Thyroid gland (tissue), 4 donors: ENCODE results near the gene SLC29A4. TPM values are rescaled to one million over a fixed set of nuclear protein-coding genes. Genes with fewer than 3 reads are reported as not detected.

Experiments
- DNase-seq, 2 donors: peaks; one replicate each; pipeline ENCODE4 v3.0.0-alpha.2; 2019
- H3K27ac ChIP-seq, 3 donors: fragments of 200-600 bp; sonication (generic); 1 replicate in 2 of 3; 2 replicates in 1 of 3; pipeline ENCODE4 v1.5.1; 2016 to 2019; ENCODE audit warnings: mild to moderate bottlenecking in 1 of 3, moderate library complexity in 1 of 3
- H3K27me3 ChIP-seq: fragments of 200-600 bp; sonication (generic); one replicate; pipeline ENCODE4 v1.5.1; 2019
- H3K36me3 ChIP-seq, 2 donors: fragments of 200-600 bp; sonication (generic); one replicate each; pipeline ENCODE4 v1.5.1; 2016 to 2019
- H3K4me1 ChIP-seq, 2 donors: fragments of 200-600 bp; sonication (generic); one replicate each; pipeline ENCODE4 v1.5.1; 2017 to 2019
- H3K4me3 ChIP-seq, 3 donors: fragments of 200-600 bp; sonication (generic); replicated peaks in 1 of 3; 1 replicate in 2 of 3; 2 replicates in 1 of 3; pipeline ENCODE4 v1.5.1; 2016; ENCODE audit warnings: mild to moderate bottlenecking in 1 of 3
- H3K9me3 ChIP-seq: fragments of 200-600 bp; sonication (generic); one replicate; pipeline ENCODE4 v1.5.1; 2017
- POLR2A ChIP-seq, 2 donors: fragments of 450-650 bp; IDR thresholded peaks; one replicate each; pipeline ENCODE4 v1.6.1; 2017; ENCODE audit warnings: antibody characterized with exemption in 2 of 2, mild to moderate bottlenecking in 2 of 2, moderate library complexity in 1 of 2
- WGBS, 2 donors: methylation state at CpG; one replicate each; pipeline ENCODE4 v1.1.5; 2017; 5-methylcytosine and 5-hydroxymethylcytosine counted together
- intact Hi-C: fragments of 100-400 bp; cut with DNase I; formaldehyde crosslinking; loops from one replicate; pipeline ENCODE4 v1.15.1; 2023
- total RNA-seq, 4 donors: library from RNA; depleted of rRNA; stranded (reverse); fragments of >200 nt; gene quantifications; one replicate each; pipeline ENCODE4 v1.2.3, GENCODE V29; 2016
- TF ChIP-seq, protein P1 (sequence below), 6 experiments: fragments of 200-600 bp in 3 of 6; fragments of 450-650 bp in 3 of 6; sonication (generic) in 3 of 6; IDR thresholded peaks; one replicate each; pipeline ENCODE4 v1.5.1; 2016 to 2019; ENCODE audit warnings: antibody characterized with exemption in 6 of 6, mild to moderate bottlenecking in 2 of 6, inconsistent platforms in 1 of 6, moderate library complexity in 1 of 6

SLC29A4 gene
- total RNA-seq, 4 donors from 2014 or later, result 8.5 to 23.2 (median 14.4) TPM

DNA sequence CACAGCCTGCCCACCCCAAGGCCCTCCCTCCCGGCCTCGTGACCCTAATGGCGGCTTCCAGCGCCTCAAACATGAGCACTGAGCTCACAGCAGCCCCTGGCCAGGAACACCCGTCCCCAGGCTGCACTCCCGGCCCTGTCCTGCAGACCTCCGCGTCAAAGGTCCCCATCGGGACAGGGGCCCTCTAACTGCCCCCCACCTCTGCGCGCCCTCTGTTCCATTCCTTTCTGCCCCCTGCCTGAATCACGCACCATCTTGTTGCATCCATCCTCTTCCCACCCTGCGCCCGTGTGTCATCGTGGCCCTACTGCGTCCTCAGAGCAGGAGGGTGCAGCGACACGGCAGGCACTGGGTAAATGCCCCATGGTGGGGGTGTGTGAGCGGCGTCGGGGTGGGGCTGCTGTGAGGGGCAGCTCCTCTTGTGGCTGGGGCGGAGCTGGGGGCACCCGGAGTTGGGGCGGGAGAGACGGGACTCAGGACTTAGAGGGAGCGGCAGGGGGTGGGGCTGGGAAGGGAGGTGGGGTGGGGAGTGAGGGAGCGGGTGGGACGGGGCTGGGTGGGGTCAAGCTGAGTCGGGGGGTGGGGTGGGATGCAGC is 13.4 kb downstream of the SLC29A4 start:
- intact Hi-C loops, result no loop called here
- Histone ChIP-seq H3K4me1 (no peaks in the 10 kb centered on the region), H3K4me3 (no peak overlapping the region), H3K36me3 (no peaks in the 10 kb centered on the region), H3K27me3 (no peaks in the 10 kb centered on the region), H3K9me3 (no peaks in the 10 kb centered on the region), H3K27ac (no peak overlapping the region)
- TF ChIP-seq POLR2A (IDR thresholded peaks at IDR 0.05), result no peak
- TF ChIP-seq, protein P1, sequence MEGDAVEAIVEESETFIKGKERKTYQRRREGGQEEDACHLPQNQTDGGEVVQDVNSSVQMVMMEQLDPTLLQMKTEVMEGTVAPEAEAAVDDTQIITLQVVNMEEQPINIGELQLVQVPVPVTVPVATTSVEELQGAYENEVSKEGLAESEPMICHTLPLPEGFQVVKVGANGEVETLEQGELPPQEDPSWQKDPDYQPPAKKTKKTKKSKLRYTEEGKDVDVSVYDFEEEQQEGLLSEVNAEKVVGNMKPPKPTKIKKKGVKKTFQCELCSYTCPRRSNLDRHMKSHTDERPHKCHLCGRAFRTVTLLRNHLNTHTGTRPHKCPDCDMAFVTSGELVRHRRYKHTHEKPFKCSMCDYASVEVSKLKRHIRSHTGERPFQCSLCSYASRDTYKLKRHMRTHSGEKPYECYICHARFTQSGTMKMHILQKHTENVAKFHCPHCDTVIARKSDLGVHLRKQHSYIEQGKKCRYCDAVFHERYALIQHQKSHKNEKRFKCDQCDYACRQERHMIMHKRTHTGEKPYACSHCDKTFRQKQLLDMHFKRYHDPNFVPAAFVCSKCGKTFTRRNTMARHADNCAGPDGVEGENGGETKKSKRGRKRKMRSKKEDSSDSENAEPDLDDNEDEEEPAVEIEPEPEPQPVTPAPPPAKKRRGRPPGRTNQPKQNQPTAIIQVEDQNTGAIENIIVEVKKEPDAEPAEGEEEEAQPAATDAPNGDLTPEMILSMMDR (IDR thresholded peaks at IDR 0.05), result no peak
- no peak for DNase-seq
- WGBS, 2 donors, result 66 to 70% methylated on average over 17 to 23 of the region's 29 CpGs

DNA sequence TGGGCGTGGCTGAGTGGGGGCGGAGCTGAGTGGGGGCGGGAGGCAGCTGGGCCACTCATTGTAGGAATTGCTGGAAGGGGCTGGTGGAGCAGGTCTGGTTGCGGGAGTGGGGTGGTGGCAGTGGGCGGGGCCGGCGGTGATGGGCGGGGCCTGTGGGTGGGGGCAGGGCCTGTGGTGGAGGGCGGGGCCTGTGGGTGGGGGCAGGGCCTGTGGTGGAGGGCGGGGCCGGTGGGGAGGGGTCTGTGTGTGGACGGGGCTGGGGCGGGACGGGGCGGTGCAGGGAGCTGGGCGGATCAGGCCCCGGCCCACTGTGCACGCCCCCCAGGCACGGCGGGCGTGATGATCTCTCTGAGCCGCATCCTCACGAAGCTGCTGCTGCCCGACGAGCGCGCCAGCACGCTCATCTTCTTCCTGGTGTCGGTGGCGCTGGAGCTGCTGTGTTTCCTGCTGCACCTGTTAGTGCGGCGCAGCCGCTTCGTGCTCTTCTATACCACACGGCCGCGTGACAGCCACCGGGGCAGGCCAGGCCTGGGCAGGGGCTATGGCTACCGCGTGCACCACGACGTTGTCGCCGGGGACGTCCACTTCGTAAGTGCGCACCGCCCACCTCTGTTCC is 14.0 kb downstream of the SLC29A4 start:
- no peak overlapping the region for H3K27ac ChIP-seq
- no peaks in the 10 kb centered on the region for H3K4me1 ChIP-seq
- H3K36me3 ChIP-seq, result no peaks in the 10 kb centered on the region
- intact Hi-C loops, result no loop called here
- H3K4me3 ChIP-seq, result no peak overlapping the region
- H3K27me3 ChIP-seq, result no peaks in the 10 kb centered on the region
- no peak for TF ChIP-seq POLR2A (IDR thresholded peaks at IDR 0.05)
- TF ChIP-seq, protein P1 (IDR thresholded peaks at IDR 0.05), result no peak
- H3K9me3 ChIP-seq, result no peaks in the 10 kb centered on the region
- WGBS, 2 donors, result 67 to 69% methylated on average over 30 to 34 of the region's 48 CpGs
- DNase-seq, result no peak

DNA sequence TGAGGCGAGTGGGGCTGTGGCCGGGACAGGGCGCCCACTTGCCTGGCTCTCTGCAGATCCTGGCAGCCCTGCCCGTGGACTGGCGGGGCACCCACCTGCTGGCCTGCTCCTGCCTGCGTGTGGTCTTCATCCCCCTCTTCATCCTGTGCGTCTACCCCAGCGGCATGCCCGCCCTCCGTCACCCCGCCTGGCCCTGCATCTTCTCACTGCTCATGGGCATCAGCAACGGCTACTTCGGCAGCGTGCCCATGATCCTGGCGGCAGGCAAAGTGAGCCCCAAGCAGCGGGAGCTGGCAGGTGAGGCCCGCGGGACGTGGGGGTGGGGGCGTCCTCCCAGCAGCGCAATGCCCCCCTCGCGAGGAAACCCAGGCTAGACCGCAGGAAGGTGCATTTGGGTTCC is 17.6 kb downstream of the SLC29A4 start:
- 92 to 94% methylated on average over 19 to 23 of the region's 24 CpGs for WGBS, 2 donors

DNA sequence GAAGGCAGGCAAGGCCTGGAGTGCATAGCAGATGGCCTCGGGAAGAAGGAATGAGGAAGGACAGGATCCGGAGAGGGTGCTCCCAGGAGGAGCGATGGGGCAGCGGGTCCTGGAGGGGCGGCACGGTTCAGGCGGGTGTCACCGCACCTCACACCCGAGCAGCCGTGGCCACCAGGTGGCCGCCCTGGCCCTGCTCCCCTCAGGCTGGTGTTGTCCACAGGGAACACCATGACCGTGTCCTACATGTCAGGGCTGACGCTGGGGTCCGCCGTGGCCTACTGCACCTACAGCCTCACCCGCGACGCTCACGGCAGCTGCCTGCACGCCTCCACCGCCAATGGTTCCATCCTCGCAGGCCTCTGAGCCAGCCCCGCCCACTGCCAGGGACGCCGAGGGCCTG is 19.8 kb downstream of the SLC29A4 start:
- no peak overlapping the region for H3K27ac ChIP-seq
- peaks cover 2 to 5% of the 10 kb centered on the region in 2 donors for H3K36me3 ChIP-seq
- H3K4me3 ChIP-seq, result no peak overlapping the region
- intact Hi-C loops, result no loop called here
- TF ChIP-seq POLR2A (IDR thresholded peaks at IDR 0.05), result no peak
- TF ChIP-seq, protein P1 (IDR thresholded peaks at IDR 0.05), result no peak
- H3K9me3 ChIP-seq, result no peaks in the 10 kb centered on the region
- no peaks in the 10 kb centered on the region for H3K4me1 ChIP-seq
- no peaks in the 10 kb centered on the region for H3K27me3 ChIP-seq
- 82 to 84% methylated on average over 16 to 18 of the region's 25 CpGs for WGBS, 2 donors
- DNase-seq, result no peak

More for the DNA sequence above, 17.6 kb downstream of the SLC29A4 start:
- Histone ChIP-seq H3K36me3 (no peaks in the 10 kb centered on the region), H3K27ac (no peak overlapping the region), H3K4me3 (no peak overlapping the region), H3K27me3 (no peaks in the 10 kb centered on the region), H3K9me3 (no peaks in the 10 kb centered on the region), H3K4me1 (no peaks in the 10 kb centered on the region)
- DNase-seq, result no peak
- TF ChIP-seq POLR2A (IDR thresholded peaks at IDR 0.05), result no peak
- TF ChIP-seq, protein P1 (IDR thresholded peaks at IDR 0.05), result no peak
- intact Hi-C loops, result no loop called here

DNA sequence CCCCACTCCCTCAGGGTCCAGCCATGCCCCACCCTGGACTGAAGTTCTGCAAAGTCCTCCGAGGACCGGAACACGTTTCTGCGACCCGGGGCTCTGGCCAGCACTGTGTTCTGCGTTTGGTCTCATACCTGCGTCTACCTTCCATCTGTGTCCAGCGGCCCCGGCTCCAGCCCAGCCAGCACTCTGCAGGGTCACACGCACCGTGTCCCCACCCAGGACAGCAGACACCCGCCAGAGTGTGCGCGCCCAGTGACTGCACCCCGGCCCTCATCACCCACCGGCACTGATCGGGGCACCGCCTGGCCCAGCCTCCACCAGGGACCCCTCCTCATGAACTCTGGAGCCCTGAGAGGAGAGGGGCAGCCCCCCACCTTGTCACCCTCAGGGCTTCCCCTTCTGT is 20.3 kb downstream of the SLC29A4 start:
- no peaks in the 10 kb centered on the region for H3K4me1 ChIP-seq
- H3K9me3 ChIP-seq, result no peaks in the 10 kb centered on the region
- 75 to 83% methylated on average over 4 to 17 of the region's 18 CpGs for WGBS, 2 donors
- no peak for DNase-seq
- no peak for TF ChIP-seq POLR2A (IDR thresholded peaks at IDR 0.05)
- TF ChIP-seq, protein P1 (IDR thresholded peaks at IDR 0.05), result no peak
- no peak overlapping the region for H3K27ac ChIP-seq
- peaks cover 7 to 9% of the 10 kb centered on the region in 2 donors for H3K36me3 ChIP-seq
- no peak overlapping the region for H3K4me3 ChIP-seq
- H3K27me3 ChIP-seq, result no peaks in the 10 kb centered on the region
- intact Hi-C loops, result no loop called here
